Measurements from ENCODE around the gene OR11A1.

Gene OR11A1

DNA sequence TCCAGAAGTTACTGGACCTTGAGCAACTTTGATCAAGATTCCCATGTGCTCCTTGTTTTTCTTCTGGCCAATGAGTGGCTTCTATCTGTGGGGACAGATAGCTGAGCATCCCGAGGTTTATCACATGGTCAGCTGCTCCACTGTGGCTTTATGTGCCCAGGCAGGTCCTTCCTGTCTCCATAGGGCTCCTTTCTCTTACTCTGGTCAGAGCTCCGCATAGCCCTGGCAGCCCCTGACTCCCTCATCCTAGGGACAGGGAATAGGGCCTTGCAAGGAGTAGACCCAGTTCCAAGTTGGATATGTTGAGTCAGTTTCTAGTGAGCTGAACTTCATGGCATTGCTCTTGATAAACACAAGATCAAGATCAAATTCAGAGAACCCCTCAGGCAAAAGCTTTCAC lies 37.3 kb upstream of the OR11A1 start:
- H3K4me3 ChIP-seq (ENCODE audit: low read depth, low read length): no peak overlapping the region
- DNase-seq (ENCODE audit: low read depth): no peak

GRCh38 chr6:29493261-29493660 lies 36.4 kb upstream of the OR11A1 start:
- TF ChIP-seq MYC (IDR thresholded peaks at IDR 0.05; ENCODE audit: low read depth, low read length) (no peak), POLR2A (IDR thresholded peaks at IDR 0.05; ENCODE audit: extremely low read depth, insufficient read length) (no peak), CTCF (IDR thresholded peaks at IDR 0.05; ENCODE audit: low read depth, low read length) (no peak)
- TF ChIP-seq, protein P1, sequence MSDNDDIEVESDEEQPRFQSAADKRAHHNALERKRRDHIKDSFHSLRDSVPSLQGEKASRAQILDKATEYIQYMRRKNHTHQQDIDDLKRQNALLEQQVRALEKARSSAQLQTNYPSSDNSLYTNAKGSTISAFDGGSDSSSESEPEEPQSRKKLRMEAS (IDR thresholded peaks at IDR 0.05; ENCODE audit: low read depth, low read length): no peak
- DNase-seq (ENCODE audit: low read depth): no peak
- H3K4me3 ChIP-seq (ENCODE audit: low read depth, low read length): no peak overlapping the region

More for the DNA sequence above, 37.3 kb upstream of the OR11A1 start:
- TF ChIP-seq CTCF (IDR thresholded peaks at IDR 0.05; ENCODE audit: low read depth, low read length): no peak

DNA sequence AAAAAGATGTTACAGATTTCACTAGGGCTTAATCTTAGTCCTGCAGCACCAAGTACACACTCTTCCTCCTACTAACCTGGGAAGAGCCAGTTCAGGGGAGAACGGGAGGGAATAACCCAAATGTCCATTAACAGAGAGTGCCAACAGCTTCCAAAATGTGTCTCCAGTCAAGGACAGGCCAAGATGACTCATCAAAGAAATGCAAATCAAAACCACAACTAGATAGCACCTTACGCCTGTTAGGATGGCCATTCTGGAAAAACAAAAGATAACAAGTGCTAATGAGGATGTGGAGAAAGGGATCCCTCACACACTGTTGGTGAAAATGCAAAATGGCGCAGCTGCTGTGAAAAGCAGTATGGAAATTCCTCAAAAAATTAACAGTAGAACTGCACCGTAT lies 34.7 kb upstream of the OR11A1 start:
- TF ChIP-seq, protein P1 (IDR thresholded peaks at IDR 0.05; ENCODE audit: low read depth, low read length): no peak
- H3K4me3 ChIP-seq (ENCODE audit: low read depth, low read length): no peak overlapping the region
- peak; percentile 10 for DNase-seq (ENCODE audit: low read depth)

- TF ChIP-seq MYC (IDR thresholded peaks at IDR 0.05; ENCODE audit: low read depth, low read length) (no peak), POLR2A (IDR thresholded peaks at IDR 0.05; ENCODE audit: extremely low read depth, insufficient read length) (no peak), CTCF (IDR thresholded peaks at IDR 0.05; ENCODE audit: low read depth, low read length) (no peak)
- TF ChIP-seq, protein P1 (IDR thresholded peaks at IDR 0.05; ENCODE audit: low read depth, low read length): no peak
- peak; percentile 92 for DNase-seq (ENCODE audit: low read depth)
- no peak overlapping the region for H3K4me3 ChIP-seq (ENCODE audit: low read depth, low read length)
Observed at GRCh38 chr6:29490552-29490951, 33.7 kb upstream of the OR11A1 start.

DNA sequence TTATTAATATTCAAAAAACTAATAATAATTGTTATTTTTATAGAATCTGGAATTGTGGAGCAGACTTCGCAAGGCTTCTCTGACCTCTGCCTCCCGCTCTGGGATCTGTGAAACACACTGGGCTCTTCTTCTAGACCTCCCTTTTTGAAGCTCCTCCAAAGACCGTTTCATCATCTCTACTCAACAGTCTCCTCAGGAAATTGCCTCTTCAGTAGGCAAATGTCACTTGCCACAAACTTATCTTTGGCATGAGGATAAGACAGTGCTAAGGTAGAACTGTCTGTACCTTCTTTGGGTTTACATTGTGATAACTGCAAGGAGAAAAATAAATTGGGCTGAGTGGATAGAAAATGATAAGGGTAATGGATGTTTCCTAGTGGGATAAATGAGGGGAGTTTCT lies 33.2 kb upstream of the OR11A1 start:
- no peak overlapping the region for H3K4me3 ChIP-seq (ENCODE audit: low read depth, low read length)
- peak; percentile 70 for DNase-seq (ENCODE audit: low read depth)
- TF ChIP-seq CTCF (IDR thresholded peaks at IDR 0.05; ENCODE audit: low read depth, low read length) (no peak), POLR2A (IDR thresholded peaks at IDR 0.05; ENCODE audit: extremely low read depth, insufficient read length) (no peak), MYC (IDR thresholded peaks at IDR 0.05; ENCODE audit: low read depth, low read length) (no peak)
- TF ChIP-seq, protein P1 (IDR thresholded peaks at IDR 0.05; ENCODE audit: low read depth, low read length): no peak

- TF ChIP-seq POLR2A (IDR thresholded peaks at IDR 0.05; ENCODE audit: extremely low read depth, insufficient read length) (no peak), CTCF (IDR thresholded peaks at IDR 0.05; ENCODE audit: low read depth, low read length) (no peak), MYC (IDR thresholded peaks at IDR 0.05; ENCODE audit: low read depth, low read length) (no peak)
- TF ChIP-seq, protein P1 (IDR thresholded peaks at IDR 0.05; ENCODE audit: low read depth, low read length): no peak
- DNase-seq (ENCODE audit: low read depth): peak; percentile 13
Observed at GRCh38 chr6:29489286-29489685, 32.4 kb upstream of the OR11A1 start.

More at GRCh38 chr6:29489286-29489685, 32.4 kb upstream of the OR11A1 start:
- H3K4me3 ChIP-seq (ENCODE audit: low read depth, low read length): no peak overlapping the region

Data from NB4 (cell line).